ENCODE data around the gene BNC2. TPM values are rescaled to one million over a fixed set of nuclear protein-coding genes. Genes with fewer than 3 reads are reported as not detected.

BNC2 gene
- total RNA-seq, 2 experiments from 2014 or later = not detected

DNA sequence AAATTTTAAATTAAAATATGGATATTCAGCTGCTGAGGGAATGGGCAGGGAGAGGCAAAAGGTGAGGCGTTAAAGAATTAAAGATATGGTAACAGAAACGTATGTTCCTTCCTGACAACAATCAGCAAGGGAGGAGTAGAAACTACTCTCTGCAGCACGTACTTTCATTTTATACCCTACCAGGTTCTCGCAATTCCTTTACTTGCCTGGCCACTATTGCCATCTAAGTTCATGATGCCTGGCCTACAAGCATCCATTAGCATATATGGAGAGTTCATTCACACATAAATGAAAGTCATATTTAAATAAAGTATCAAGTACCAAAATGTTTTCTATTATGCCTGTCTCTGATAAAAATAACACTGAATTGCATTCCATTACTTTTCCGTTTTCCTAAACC lies 125.1 kb downstream of the BNC2 start:
- no peaks in the 10 kb centered on the region for H3K9me3 ChIP-seq (ENCODE audit: low read length)
- H3K9me2 ChIP-seq (ENCODE audit: insufficient read depth, low read length) = no peaks in the 10 kb centered on the region
- BruUV-seq (replicated peaks) = no TSS peak
- no peaks in the 10 kb centered on the region for H4K20me1 ChIP-seq (ENCODE audit: insufficient read depth, low read length)
- intact Hi-C loops (cut with micrococcal nuclease; ENCODE audit: unreplicated experiment) = no loop called here
- no peaks in the 10 kb centered on the region for H3K79me2 ChIP-seq (ENCODE audit: insufficient read depth, low read depth, low read length)
- DNase-seq (ENCODE audit: low spot score) = no peak
- CTCF ChIA-PET (ENCODE audit: unreplicated experiment) = no interaction called here
- no peak overlapping the region for H3K4me2 ChIP-seq (ENCODE audit: low read length)
- no peak overlapping the region for H3K27ac ChIP-seq (ENCODE audit: low read depth, low read length, poor library complexity, severe bottlenecking)
- POLR2A ChIA-PET = no interaction called here
- no peaks in the 10 kb centered on the region for H3K4me1 ChIP-seq (ENCODE audit: insufficient read depth, low read length, poor library complexity, severe bottlenecking)
- TF ChIP-seq, protein P1, sequence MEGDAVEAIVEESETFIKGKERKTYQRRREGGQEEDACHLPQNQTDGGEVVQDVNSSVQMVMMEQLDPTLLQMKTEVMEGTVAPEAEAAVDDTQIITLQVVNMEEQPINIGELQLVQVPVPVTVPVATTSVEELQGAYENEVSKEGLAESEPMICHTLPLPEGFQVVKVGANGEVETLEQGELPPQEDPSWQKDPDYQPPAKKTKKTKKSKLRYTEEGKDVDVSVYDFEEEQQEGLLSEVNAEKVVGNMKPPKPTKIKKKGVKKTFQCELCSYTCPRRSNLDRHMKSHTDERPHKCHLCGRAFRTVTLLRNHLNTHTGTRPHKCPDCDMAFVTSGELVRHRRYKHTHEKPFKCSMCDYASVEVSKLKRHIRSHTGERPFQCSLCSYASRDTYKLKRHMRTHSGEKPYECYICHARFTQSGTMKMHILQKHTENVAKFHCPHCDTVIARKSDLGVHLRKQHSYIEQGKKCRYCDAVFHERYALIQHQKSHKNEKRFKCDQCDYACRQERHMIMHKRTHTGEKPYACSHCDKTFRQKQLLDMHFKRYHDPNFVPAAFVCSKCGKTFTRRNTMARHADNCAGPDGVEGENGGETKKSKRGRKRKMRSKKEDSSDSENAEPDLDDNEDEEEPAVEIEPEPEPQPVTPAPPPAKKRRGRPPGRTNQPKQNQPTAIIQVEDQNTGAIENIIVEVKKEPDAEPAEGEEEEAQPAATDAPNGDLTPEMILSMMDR (conservative IDR thresholded peaks at IDR 0.05; ENCODE audit: low read length) = no peak
- no peak for TF ChIP-seq EZH2phosphoT487 (IDR thresholded peaks at IDR 0.05; ENCODE audit: borderline replicate concordance, low read depth, low read length)
- H3K4me3 ChIP-seq (ENCODE audit: low read depth, low read length, poor library complexity, severe bottlenecking) = no peak overlapping the region
- no peaks in the 10 kb centered on the region for H3K36me3 ChIP-seq (ENCODE audit: insufficient read depth, low read length)
- H2AFZ ChIP-seq (ENCODE audit: low read length) = no peak overlapping the region

DNA sequence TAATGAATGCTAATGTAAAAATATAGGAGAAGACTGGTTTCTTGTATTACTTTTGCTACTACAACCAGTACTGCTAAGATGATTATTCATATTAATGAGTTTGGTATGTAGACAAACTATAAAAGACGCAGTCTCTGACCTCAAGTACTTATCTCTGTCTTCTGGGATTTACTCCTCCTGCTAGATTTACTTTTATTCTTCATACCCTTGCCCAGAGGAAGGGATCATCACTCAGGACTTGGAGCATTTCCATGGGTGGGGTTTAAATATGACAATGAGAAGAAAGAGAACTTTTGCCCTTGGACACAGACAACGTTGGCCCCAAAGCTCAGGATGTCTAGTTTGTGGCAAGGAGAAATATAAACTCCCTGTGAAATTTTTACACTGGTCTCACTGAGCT lies 126.1 kb downstream of the BNC2 start:
- no peak overlapping the region for H3K4me3 ChIP-seq (ENCODE audit: low read depth, low read length, poor library complexity, severe bottlenecking)
- CTCF ChIA-PET (ENCODE audit: unreplicated experiment) = no interaction called here
- intact Hi-C loops (cut with micrococcal nuclease; ENCODE audit: unreplicated experiment) = no loop called here

DNA sequence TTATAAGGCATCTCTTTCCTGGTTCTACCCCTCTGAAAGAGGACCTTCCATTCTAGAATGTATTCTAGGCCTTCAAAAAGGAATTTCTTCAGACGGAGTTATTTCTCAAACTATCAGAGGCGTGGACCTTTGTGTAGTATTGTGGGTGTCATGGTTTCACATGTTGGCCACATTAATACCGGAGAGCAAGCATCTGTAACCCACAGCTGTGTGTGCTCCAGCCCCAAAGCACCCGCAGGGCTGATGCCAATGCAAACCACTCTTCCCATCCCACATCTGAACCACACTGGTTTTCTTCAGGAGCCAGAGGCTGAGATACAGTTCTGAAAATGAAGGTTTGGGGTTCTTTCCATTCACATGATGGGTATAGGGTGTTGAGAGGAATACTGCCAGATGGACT lies 127.1 kb downstream of the BNC2 start:
- H3K9me2 ChIP-seq (ENCODE audit: insufficient read depth, low read length) = no peaks in the 10 kb centered on the region
- no peaks in the 10 kb centered on the region for H3K79me2 ChIP-seq (ENCODE audit: insufficient read depth, low read depth, low read length)
- H4K20me1 ChIP-seq (ENCODE audit: insufficient read depth, low read length) = no peaks in the 10 kb centered on the region
- ChIA-PET CTCF (ENCODE audit: unreplicated experiment) (no interaction called here), POLR2A (no interaction called here)
- intact Hi-C loops (cut with micrococcal nuclease; ENCODE audit: unreplicated experiment) = no loop called here
- BruUV-seq (replicated peaks) = no TSS peak
- TF ChIP-seq, protein P1 (conservative IDR thresholded peaks at IDR 0.05; ENCODE audit: low read length) = no peak
- no peak for TF ChIP-seq EZH2phosphoT487 (IDR thresholded peaks at IDR 0.05; ENCODE audit: borderline replicate concordance, low read depth, low read length)
- H3K4me3 ChIP-seq (ENCODE audit: low read depth, low read length, poor library complexity, severe bottlenecking) = no peak overlapping the region
- no peak overlapping the region for H2AFZ ChIP-seq (ENCODE audit: low read length)
- no peak overlapping the region for H3K27ac ChIP-seq (ENCODE audit: low read depth, low read length, poor library complexity, severe bottlenecking)
- no peak overlapping the region for H3K4me2 ChIP-seq (ENCODE audit: low read length)
- no peaks in the 10 kb centered on the region for H3K36me3 ChIP-seq (ENCODE audit: insufficient read depth, low read length)
- H3K4me1 ChIP-seq (ENCODE audit: insufficient read depth, low read length, poor library complexity, severe bottlenecking) = no peaks in the 10 kb centered on the region
- no peaks in the 10 kb centered on the region for H3K9me3 ChIP-seq (ENCODE audit: low read length)
- DNase-seq (ENCODE audit: low spot score) = no peak

More for the DNA sequence above, 126.1 kb downstream of the BNC2 start:
- no TSS peak for BruUV-seq (replicated peaks)
- no peak for DNase-seq (ENCODE audit: low spot score)
- Histone ChIP-seq H2AFZ (ENCODE audit: low read length) (no peak overlapping the region), H3K4me2 (ENCODE audit: low read length) (no peak overlapping the region), H3K27ac (ENCODE audit: low read depth, low read length, poor library complexity, severe bottlenecking) (no peak overlapping the region), H3K36me3 (ENCODE audit: insufficient read depth, low read length) (no peaks in the 10 kb centered on the region), H3K9me2 (ENCODE audit: insufficient read depth, low read length) (no peaks in the 10 kb centered on the region), H3K9me3 (ENCODE audit: low read length) (no peaks in the 10 kb centered on the region), H3K4me1 (ENCODE audit: insufficient read depth, low read length, poor library complexity, severe bottlenecking) (no peaks in the 10 kb centered on the region), H3K79me2 (ENCODE audit: insufficient read depth, low read depth, low read length) (no peaks in the 10 kb centered on the region), H4K20me1 (ENCODE audit: insufficient read depth, low read length) (no peaks in the 10 kb centered on the region)
- TF ChIP-seq, protein P1 (conservative IDR thresholded peaks at IDR 0.05; ENCODE audit: low read length) = no peak
- TF ChIP-seq EZH2phosphoT487 (IDR thresholded peaks at IDR 0.05; ENCODE audit: borderline replicate concordance, low read depth, low read length) = no peak
- POLR2A ChIA-PET = no interaction called here

All from OCI-LY7 (cell line).